Caco-2 (cell line): ENCODE data around the gene NPFFR1. TPM values are rescaled to one million over a fixed set of nuclear protein-coding genes. Genes with fewer than 3 reads are reported as not detected.

ENCODE experiments used
- BruUV-seq: library from RNA; stranded (reverse); fragments of 400-500 nt; replicated peaks from 2 replicates; lab custom pipeline; 2021; lab: Mats Ljungman, UMichigan
- CTCF ChIA-PET: fragments of 300-600 bp; sonication (Branson Sonifier 250); formaldehyde crosslinking; loops from one replicate; lab custom pipeline; 2022; ENCODE audit warnings: antibody characterized with exemption; lab: Charles Lee
- POLR2A ChIA-PET: fragments of 300-600 bp; sonication (Branson Sonifier 250); formaldehyde crosslinking; loops from one replicate; lab custom pipeline; 2022; ENCODE audit warnings: antibody characterized with exemption; lab: Charles Lee
- DNase-seq, 2 experiments: peaks; one replicate each; pipeline versions ENCODE4 v3.0.0 to v3.0.0-alpha.2; 2020 to 2022
- H3K27me3 ChIP-seq: replicated peaks from 2 replicates; pipeline ENCODE4 v1.6.0; 2011; ENCODE audit warnings: low read length; ENCODE audit not compliant: control insufficient read depth, insufficient read depth
- H3K36me3 ChIP-seq: 2 replicates; pipeline ENCODE4 v1.5.1; 2011; ENCODE audit warnings: low read length; ENCODE audit not compliant: control insufficient read depth, insufficient read depth
- H3K4me1 ChIP-seq: fragments of 250-450 bp; sonication (Bioruptor Pico); 2 replicates; pipeline ENCODE4 v1.5.1; 2020; ENCODE audit warnings: mild to moderate bottlenecking
- H3K4me3 ChIP-seq: 2 replicates; pipeline ENCODE4 v1.5.1; 2011; ENCODE audit warnings: low read depth, mild to moderate bottlenecking, control low read depth, low read length
- H3K9me3 ChIP-seq: fragments of 250-450 bp; sonication (Bioruptor Pico); 2 replicates; pipeline ENCODE4 v1.5.1; 2020; ENCODE audit warnings: mild to moderate bottlenecking, moderate library complexity
- H3K27ac Mint-ChIP-seq: one replicate; pipeline ENCODE4 v1.8.0; 2022; ENCODE audit warnings: mixed read lengths; ENCODE audit not compliant: unreplicated experiment
- H3K27me3 Mint-ChIP-seq: one replicate; pipeline ENCODE4 v1.8.0; 2022; ENCODE audit warnings: mixed read lengths; ENCODE audit not compliant: insufficient read depth, unreplicated experiment
- H3K36me3 Mint-ChIP-seq: one replicate; pipeline ENCODE4 v1.8.0; 2022; ENCODE audit warnings: mild to moderate bottlenecking, mixed read lengths; ENCODE audit not compliant: insufficient read depth, unreplicated experiment
- H3K4me1 Mint-ChIP-seq: one replicate; pipeline ENCODE4 v1.8.0; 2022; ENCODE audit warnings: low read depth, mixed read lengths; ENCODE audit not compliant: unreplicated experiment
- H3K4me3 Mint-ChIP-seq: one replicate; pipeline ENCODE4 v1.8.0; 2022; ENCODE audit warnings: mild to moderate bottlenecking, moderate library complexity, mixed read lengths; ENCODE audit not compliant: unreplicated experiment
- H3K9me3 Mint-ChIP-seq: one replicate; pipeline ENCODE4 v1.8.0; 2022; ENCODE audit warnings: mixed read lengths; ENCODE audit not compliant: unreplicated experiment
- CTCF ChIP-seq, 2 experiments: fragments of 200-600 bp in 1 of 2; IDR thresholded peaks; 1 replicate in 1 of 2; 2 replicates in 1 of 2; pipeline versions ENCODE4 v1.5.1 to v1.8.0; 2011 to 2022; ENCODE audit warnings: antibody characterized with exemption in 1 of 2, control low read depth in 1 of 2, inconsistent platforms in 1 of 2, low read depth in 1 of 2, low read length in 1 of 2, mild to moderate bottlenecking in 1 of 2, moderate library complexity in 1 of 2; ENCODE audit not compliant: insufficient read depth in 1 of 2, severe bottlenecking in 1 of 2, unreplicated experiment in 1 of 2
- intact Hi-C: fragments of 100-400 bp; cut with micrococcal nuclease; formaldehyde crosslinking; loops from one replicate; pipeline ENCODE4 v1.10.0; 2022; ENCODE audit not compliant: unreplicated experiment
- total RNA-seq: library from RNA; stranded (reverse); gene quantifications from 2 replicates; pipeline ENCODE4 v1.2.3, GENCODE V29; 2022

Gene NPFFR1
- total RNA-seq, 1 experiment from 2014 or later: not detected

GRCh38 chr10:70221030-70221429 is 62.8 kb downstream of the NPFFR1 start:
- intact Hi-C loops: loop anchor here (1.0 to 10.0 kb wide), 5 partner anchors 44 to 324 kb away; no protein-coding TSS in a partner anchor
- peaks cover 5% of the 10 kb centered on the region; the same call in 1 of the 2 replicates for H3K36me3 ChIP-seq
- peaks cover 12% of the 10 kb centered on the region; the same call in 1 of the 2 replicates for H3K4me1 ChIP-seq
- BruUV-seq: no TSS peak
- H3K36me3 Mint-ChIP-seq: peaks cover 64% of the 10 kb centered on the region
- no peak overlapping the region for H3K4me3 ChIP-seq
- TF ChIP-seq CTCF (IDR thresholded peaks at IDR 0.05; ENCODE audit: insufficient read depth in 1 of 2, low read depth in 1 of 2, low read length in 1 of 2, severe bottlenecking in 1 of 2, unreplicated experiment in 1 of 2): no peak
- no peaks in the 10 kb centered on the region for H3K9me3 ChIP-seq
- H3K27ac Mint-ChIP-seq: peak overlapping the region; percentile 19
- no peak overlapping the region for H3K4me3 Mint-ChIP-seq
- CTCF ChIA-PET: interaction anchor here (0.8 to 5.4 kb wide), 37 partner anchors 9 to 240 kb away, joined by 3 to 284 read pairs (median 8); partner anchors contain the start of genes EIF4EBP2, LRRC20, PPA1 and SAR1A
- no peaks in the 10 kb centered on the region for H3K9me3 Mint-ChIP-seq
- no peaks in the 10 kb centered on the region for H3K27me3 Mint-ChIP-seq
- POLR2A ChIA-PET: interaction anchor here (0.7 to 1.8 kb wide), 8 partner anchors 11 to 183 kb away, joined by 3 to 12 read pairs (median 8); partner anchors contain the start of genes EIF4EBP2 and TYSND1
- no peak for DNase-seq
- no peaks in the 10 kb centered on the region for H3K27me3 ChIP-seq
- peaks cover 14% of the 10 kb centered on the region for H3K4me1 Mint-ChIP-seq

GRCh38 chr10:70212879-70213278 is 70.9 kb downstream of the NPFFR1 start:
- POLR2A ChIA-PET: no interaction called here
- peaks cover 97% of the 10 kb centered on the region for H3K36me3 Mint-ChIP-seq
- BruUV-seq: no TSS peak
- CTCF ChIA-PET: no interaction called here
- no peak for TF ChIP-seq CTCF (IDR thresholded peaks at IDR 0.05; ENCODE audit: insufficient read depth in 1 of 2, low read depth in 1 of 2, low read length in 1 of 2, severe bottlenecking in 1 of 2, unreplicated experiment in 1 of 2)
- Histone ChIP-seq H3K4me3 (no peak overlapping the region), H3K4me1 (no peaks in the 10 kb centered on the region), H3K27me3 (no peaks in the 10 kb centered on the region), H3K9me3 (no peaks in the 10 kb centered on the region), H3K36me3 (peaks cover 5% of the 10 kb centered on the region)
- DNase-seq: no peak
- no peaks in the 10 kb centered on the region for H3K27me3 Mint-ChIP-seq
- intact Hi-C loops: no loop called here
- peaks cover 8% of the 10 kb centered on the region for H3K4me1 Mint-ChIP-seq
- no peak overlapping the region for H3K27ac Mint-ChIP-seq
- no peaks in the 10 kb centered on the region for H3K9me3 Mint-ChIP-seq
- H3K4me3 Mint-ChIP-seq: no peak overlapping the region

GRCh38 chr10:70212277-70212676 is 71.5 kb downstream of the NPFFR1 start:
- Mint-ChIP-seq H3K4me1 (peaks cover 8% of the 10 kb centered on the region), H3K9me3 (no peaks in the 10 kb centered on the region), H3K27me3 (no peaks in the 10 kb centered on the region), H3K36me3 (peaks cover 99% of the 10 kb centered on the region), H3K4me3 (no peak overlapping the region), H3K27ac (no peak overlapping the region)
- H3K36me3 ChIP-seq: peaks cover 5% of the 10 kb centered on the region
- H3K4me3 ChIP-seq: no peak overlapping the region
- POLR2A ChIA-PET: no interaction called here
- H3K4me1 ChIP-seq: no peaks in the 10 kb centered on the region
- intact Hi-C loops: no loop called here
- no peak for DNase-seq
- BruUV-seq: TSS peak; percentile 3
- no peaks in the 10 kb centered on the region for H3K9me3 ChIP-seq
- H3K27me3 ChIP-seq: no peaks in the 10 kb centered on the region
- no peak for TF ChIP-seq CTCF (IDR thresholded peaks at IDR 0.05; ENCODE audit: insufficient read depth in 1 of 2, low read depth in 1 of 2, low read length in 1 of 2, severe bottlenecking in 1 of 2, unreplicated experiment in 1 of 2)
- CTCF ChIA-PET: interaction anchor here (1.2 kb wide), 1 partner anchor 9 kb away, joined by 3 read pairs; no protein-coding TSS in a partner anchor
